Lower lobe of right lung (tissue), 2 donors: ENCODE data around the gene KCNQ1. TPM values are rescaled to one million over a fixed set of nuclear protein-coding genes. Genes with fewer than 3 reads are reported as not detected.

Experiments used
- ATAC-seq, 2 donors: fragments of 200-7000 bp; cut with Tn5 transposase; one replicate each; pipeline ENCODE4 v1.9.1; 2020 to 2022; ENCODE audit warnings: mild to moderate bottlenecking in 2 of 2, moderate library complexity in 2 of 2
- DNase-seq: peaks from one replicate; pipeline ENCODE4 v3.0.0-alpha.2; 2020
- H3K27ac ChIP-seq: fragments of 200-600 bp; one replicate; pipeline ENCODE4 v1.8.0; 2022
- H3K27me3 ChIP-seq: fragments of 200-600 bp; one replicate; pipeline ENCODE4 v1.8.0; 2022; ENCODE audit warnings: low read depth
- H3K36me3 ChIP-seq: fragments of 200-600 bp; one replicate; pipeline ENCODE4 v1.8.0; 2022; ENCODE audit warnings: mild to moderate bottlenecking
- H3K4me1 ChIP-seq: fragments of 200-600 bp; one replicate; pipeline ENCODE4 v1.8.0; 2022
- H3K4me3 ChIP-seq: fragments of 200-600 bp; one replicate; pipeline ENCODE4 v1.8.0; 2022; ENCODE audit warnings: mild to moderate bottlenecking
- H3K9me3 ChIP-seq: fragments of 200-600 bp; one replicate; pipeline ENCODE4 v1.8.0; 2022
- intact Hi-C: fragments of 100-400 bp; cut with DNase I; formaldehyde crosslinking; loops from one replicate; pipeline ENCODE4 v1.11.0; 2022
- total RNA-seq: library from RNA; stranded (reverse); fragmentation: NEBNext Ultra II Directional; extraction: Animal tissue kit (Norgen Biotek cat#: 25700); gene quantifications from one replicate; pipeline ENCODE4 v1.2.1, GENCODE V29; 2021
- TF ChIP-seq, protein P1 (sequence below): fragments of 200-600 bp; IDR thresholded peaks from one replicate; pipeline ENCODE4 v1.8.0; 2022; ENCODE audit warnings: antibody characterized with exemption, mild to moderate bottlenecking
- donor health status: DM: no; HTN: yes; CAD: no; lungs with severe emphysema.

KCNQ1 gene
- total RNA-seq, 1 donor from 2014 or later: 51.0 TPM

GRCh38 chr11:2423157-2424025, 21.4 kb upstream of the KCNQ1 start:
- TF ChIP-seq, protein P1, sequence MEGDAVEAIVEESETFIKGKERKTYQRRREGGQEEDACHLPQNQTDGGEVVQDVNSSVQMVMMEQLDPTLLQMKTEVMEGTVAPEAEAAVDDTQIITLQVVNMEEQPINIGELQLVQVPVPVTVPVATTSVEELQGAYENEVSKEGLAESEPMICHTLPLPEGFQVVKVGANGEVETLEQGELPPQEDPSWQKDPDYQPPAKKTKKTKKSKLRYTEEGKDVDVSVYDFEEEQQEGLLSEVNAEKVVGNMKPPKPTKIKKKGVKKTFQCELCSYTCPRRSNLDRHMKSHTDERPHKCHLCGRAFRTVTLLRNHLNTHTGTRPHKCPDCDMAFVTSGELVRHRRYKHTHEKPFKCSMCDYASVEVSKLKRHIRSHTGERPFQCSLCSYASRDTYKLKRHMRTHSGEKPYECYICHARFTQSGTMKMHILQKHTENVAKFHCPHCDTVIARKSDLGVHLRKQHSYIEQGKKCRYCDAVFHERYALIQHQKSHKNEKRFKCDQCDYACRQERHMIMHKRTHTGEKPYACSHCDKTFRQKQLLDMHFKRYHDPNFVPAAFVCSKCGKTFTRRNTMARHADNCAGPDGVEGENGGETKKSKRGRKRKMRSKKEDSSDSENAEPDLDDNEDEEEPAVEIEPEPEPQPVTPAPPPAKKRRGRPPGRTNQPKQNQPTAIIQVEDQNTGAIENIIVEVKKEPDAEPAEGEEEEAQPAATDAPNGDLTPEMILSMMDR: no peak
- ATAC-seq (no peak), DNase-seq (no peak)
- no peak overlapping the region for H3K4me3 ChIP-seq
- intact Hi-C loops: loop anchor here (10.0 kb wide), 1 partner anchor 119 kb away; the partner anchor contains the start of genes C11orf21 and TSPAN32
- no peaks in the 10 kb centered on the region for H3K9me3 ChIP-seq
- peaks cover 4% of the 10 kb centered on the region for H3K27me3 ChIP-seq
- H3K27ac ChIP-seq: no peak overlapping the region
- H3K4me1 ChIP-seq: peaks cover 16% of the 10 kb centered on the region
- H3K36me3 ChIP-seq: no peaks in the 10 kb centered on the region

- intact Hi-C loops: loop anchor here (5.0 to 10.0 kb wide), 2 partner anchors 107 to 120 kb away; partner anchors contain the start of genes C11orf21 and TSPAN32
- TF ChIP-seq, protein P1: no peak
- ATAC-seq: no peak
- no peaks in the 10 kb centered on the region for H3K36me3 ChIP-seq
- H3K4me3 ChIP-seq: no peak overlapping the region
- no peak overlapping the region for H3K27ac ChIP-seq
- H3K9me3 ChIP-seq: no peaks in the 10 kb centered on the region
- H3K4me1 ChIP-seq: peaks cover 10% of the 10 kb centered on the region
- no peak for DNase-seq
- H3K27me3 ChIP-seq: peaks cover 4% of the 10 kb centered on the region
These were observed 19.9 kb upstream of the KCNQ1 start for GRCh38 chr11:2424811-2425495.

DNA sequence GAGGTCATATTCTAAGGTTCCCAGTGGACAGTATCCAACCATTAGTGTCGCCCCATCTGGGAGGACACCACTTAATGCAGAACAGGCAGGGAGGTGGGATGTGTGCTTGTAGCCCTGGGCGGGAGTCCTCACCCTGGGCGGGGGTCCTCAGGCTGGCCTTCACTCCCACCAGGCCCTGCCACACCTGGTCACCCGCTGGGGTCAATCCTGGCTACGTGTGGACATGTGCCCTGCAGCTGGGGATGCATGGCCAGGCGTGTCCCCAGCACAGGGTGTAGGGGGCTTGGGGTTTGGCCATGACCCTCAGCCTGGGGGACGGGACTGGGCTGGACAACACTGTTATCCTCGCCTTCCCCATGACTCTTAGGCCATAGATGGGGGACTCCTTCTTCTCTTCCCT, 19.3 kb upstream of the KCNQ1 start:
- intact Hi-C loops: loop anchor here (5.0 to 10.0 kb wide), 2 partner anchors 107 to 121 kb away; partner anchors contain the start of genes C11orf21 and TSPAN32

GRCh38 chr11:2426221-2426620, 18.6 kb upstream of the KCNQ1 start:
- TF ChIP-seq, protein P1: no peak
- Histone ChIP-seq H3K36me3 (no peaks in the 10 kb centered on the region), H3K4me1 (no peaks in the 10 kb centered on the region), H3K4me3 (no peak overlapping the region), H3K27me3 (no peaks in the 10 kb centered on the region), H3K9me3 (no peaks in the 10 kb centered on the region), H3K27ac (no peak overlapping the region)
- ATAC-seq (no peak), DNase-seq (no peak)
- intact Hi-C loops: loop anchor here (5.0 to 10.0 kb wide), 2 partner anchors 106 to 121 kb away; partner anchors contain the start of genes C11orf21 and TSPAN32

More for the DNA sequence above, 19.3 kb upstream of the KCNQ1 start:
- H3K4me1 ChIP-seq: peaks cover 5% of the 10 kb centered on the region
- no peaks in the 10 kb centered on the region for H3K36me3 ChIP-seq
- H3K27ac ChIP-seq: no peak overlapping the region
- no peak for ATAC-seq
- H3K9me3 ChIP-seq: no peaks in the 10 kb centered on the region
- TF ChIP-seq, protein P1: no peak
- DNase-seq: no peak
- no peak overlapping the region for H3K4me3 ChIP-seq
- H3K27me3 ChIP-seq: peaks cover 4% of the 10 kb centered on the region

DNA sequence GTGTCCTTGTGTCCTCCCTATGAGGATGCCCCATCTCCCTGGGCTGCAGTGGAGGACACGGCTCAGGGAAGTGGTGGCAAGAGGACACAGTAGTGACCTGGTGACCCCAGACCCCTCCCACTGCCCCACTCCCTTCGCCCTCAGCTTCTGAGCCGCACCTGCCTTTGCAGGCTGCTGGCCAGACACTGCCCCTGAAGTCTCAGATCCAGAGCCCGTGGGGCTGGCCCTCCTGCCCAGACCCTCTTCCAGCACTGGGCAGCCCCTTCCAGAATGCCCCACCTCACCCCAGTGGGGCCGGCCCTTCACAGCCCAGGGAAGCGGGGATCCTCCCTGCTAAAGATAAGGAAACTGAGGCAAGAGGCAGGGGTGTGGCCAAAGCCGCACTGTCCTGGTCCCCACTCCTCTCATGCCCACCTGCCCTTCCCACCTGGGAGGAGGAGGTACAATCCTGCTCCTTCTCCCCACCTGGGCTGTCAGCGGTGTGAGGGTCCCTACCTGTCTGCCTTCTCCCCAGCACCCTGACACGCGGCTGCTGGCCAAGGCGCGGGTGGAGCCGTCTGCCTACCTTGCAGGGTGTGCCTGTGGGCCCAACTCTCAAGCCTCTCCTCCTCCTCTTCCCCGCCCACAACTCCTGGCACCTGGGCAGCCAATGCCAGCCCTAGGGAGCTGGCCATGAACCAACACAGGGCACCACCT, 17.8 kb upstream of the KCNQ1 start:
- Histone ChIP-seq H3K36me3 (no peaks in the 10 kb centered on the region), H3K9me3 (no peaks in the 10 kb centered on the region), H3K27ac (no peak overlapping the region), H3K27me3 (no peaks in the 10 kb centered on the region), H3K4me1 (no peaks in the 10 kb centered on the region), H3K4me3 (no peak overlapping the region)
- DNase-seq: peak; percentile 71
- TF ChIP-seq, protein P1: no peak
- intact Hi-C loops: loop anchor here (5.0 to 10.0 kb wide), 2 partner anchors 105 to 122 kb away; partner anchors contain the start of genes C11orf21 and TSPAN32
- peak; percentile 64 to 70 for ATAC-seq
